ENCODE measurements around the gene DNAAF9.

- TF ChIP-seq POLR2AphosphoS5 (IDR thresholded peaks at IDR 0.05; ENCODE audit: insufficient read depth, low read depth, low read length) (no peak), CTCF (IDR thresholded peaks at IDR 0.05; ENCODE audit: extremely low read depth in 1 of 2, insufficient read depth in 1 of 2, low read depth in 1 of 2, low read length in 2 of 2) (no peak), POLR2A (IDR thresholded peaks at IDR 0.05; ENCODE audit: low read depth, low read length) (no peak), EZH2 (IDR thresholded peaks at IDR 0.05; ENCODE audit: borderline replicate concordance, low read depth, low read length, severe bottlenecking) (no peak), JUN (IDR thresholded peaks at IDR 0.05; ENCODE audit: borderline replicate concordance, insufficient read depth, insufficient read length, low read depth) (no peak), GATA2 (IDR thresholded peaks at IDR 0.05; ENCODE audit: insufficient read depth, insufficient read length, low read depth, low read length) (no peak), MAX (IDR thresholded peaks at IDR 0.05; ENCODE audit: insufficient read depth, insufficient read length) (no peak), MYC (IDR thresholded peaks at IDR 0.05; ENCODE audit: low read depth, low read length) (no peak)
Observed at GRCh38 chr20:3374296-3374695, 33.2 kb downstream of the DNAAF9 start.

Data from endothelial cell of umbilical vein (primary cell).